Daoy (cell line): Measurements from ENCODE around the gene PPIB. TPM values are rescaled to one million over a fixed set of nuclear protein-coding genes. Genes with fewer than 3 reads are reported as not detected.
"Not testable (repeated sequence)": the region's sequence is repeated elsewhere in the genome, so short reads cannot be mapped to it uniquely, and the experiment has no call there.

ENCODE experiments used
- DNase-seq: peaks from one replicate; pipeline ENCODE4 v3.0.0-alpha.2; 2015; ENCODE audit warnings: low read depth
- total RNA-seq: library from RNA; depleted of rRNA; stranded (reverse); fragments of >200 nt; shearing (Covaris generic); gene quantifications from 2 replicates; pipeline ENCODE4 v1.2.3, GENCODE V29; 2014; rRNA removed

Gene PPIB
- total RNA-seq, 1 experiment from 2014 or later: 334 TPM

GRCh38 chr15:64110108-64110701 lies 52.6 kb downstream of the PPIB start:
- not testable (repeated sequence) for DNase-seq

DNA sequence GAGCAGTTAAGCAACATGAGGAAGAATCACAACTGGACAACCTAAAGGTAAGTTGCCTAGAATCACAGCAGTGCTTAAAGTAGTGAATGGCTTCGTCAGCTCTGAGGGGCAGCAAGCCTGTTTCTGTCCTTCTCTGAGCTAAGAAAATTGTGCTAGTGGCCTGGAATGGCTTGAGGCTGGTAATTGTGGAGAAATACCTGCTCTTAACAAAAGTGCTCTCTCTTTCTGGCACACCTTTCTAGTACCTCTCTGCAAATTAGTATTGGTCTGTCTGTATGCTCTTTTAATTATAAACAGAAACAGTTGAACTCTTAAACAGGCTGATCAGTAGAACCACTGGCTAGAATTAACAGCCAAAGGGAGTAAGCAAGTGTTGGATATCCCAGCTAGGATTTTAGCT lies 55.5 kb downstream of the PPIB start:
- no peak for DNase-seq

Other genes with a start within 250 kb of the PPIB start
- 1.5 and 1.9 TPM in 2 replicates for gene DAPK2, start 116.5 kb downstream of the PPIB start, total RNA-seq
- gene CIAO2A, start 69.2 kb downstream of the PPIB start, total RNA-seq: 170 and 255 TPM in 2 replicates
- 14.6 and 31.4 TPM in 2 replicates for gene SNX1, start 67.0 kb downstream of the PPIB start, total RNA-seq
- not detected in 2 replicates for gene SNX22, start 11.3 kb downstream of the PPIB start, total RNA-seq
- 9.1 and 10.7 TPM in 2 replicates for gene CSNK1G1, start 193.2 kb upstream of the PPIB start, total RNA-seq
- gene PCLAF, start 218.4 kb upstream of the PPIB start, total RNA-seq: 56.8 and 61.5 TPM in 2 replicates
- 11.4 and 13.5 TPM in 2 replicates for gene TRIP4, start 224.8 kb upstream of the PPIB start, total RNA-seq